HG03342 (cell line): Measurements from ENCODE around the gene ZNF621.
"Not testable (repeated sequence)": the region's sequence is repeated elsewhere in the genome, so short reads cannot be mapped to it uniquely, and the experiment has no call there.

ENCODE experiments used
- ATAC-seq: cut with Tn5 transposase; IDR thresholded peaks from one replicate; pipeline ENCODE4 v1.9.1; 2021; ENCODE audit warnings: mild to moderate bottlenecking, moderate library complexity; ENCODE audit not compliant: unreplicated experiment

ZNF621 gene

DNA sequence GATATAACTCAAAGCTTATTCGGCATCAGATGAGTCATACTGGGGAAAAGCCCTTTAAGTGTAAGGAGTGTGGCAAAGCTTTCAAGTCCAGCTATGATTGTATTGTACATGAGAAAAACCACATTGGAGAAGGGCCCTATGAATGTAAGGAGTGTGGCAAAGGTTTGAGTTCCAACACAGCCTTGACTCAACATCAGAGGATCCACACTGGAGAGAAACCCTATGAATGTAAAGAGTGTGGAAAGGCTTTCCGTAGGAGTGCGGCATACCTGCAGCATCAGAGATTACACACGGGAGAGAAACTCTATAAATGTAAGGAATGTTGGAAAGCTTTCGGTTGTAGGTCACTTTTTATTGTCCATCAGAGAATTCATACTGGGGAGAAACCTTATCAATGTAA is 7.5 kb downstream of the ZNF621 start:
- ATAC-seq: no peak

- no peak for ATAC-seq
These were observed 9.5 kb downstream of the ZNF621 start for GRCh38 chr3:40534283-40534682.

GRCh38 chr3:40546816-40547215 is 22.1 kb downstream of the ZNF621 start:
- ATAC-seq: no peak

- no peak for ATAC-seq
These were observed 25.4 kb downstream of the ZNF621 start for GRCh38 chr3:40550167-40550566.

DNA sequence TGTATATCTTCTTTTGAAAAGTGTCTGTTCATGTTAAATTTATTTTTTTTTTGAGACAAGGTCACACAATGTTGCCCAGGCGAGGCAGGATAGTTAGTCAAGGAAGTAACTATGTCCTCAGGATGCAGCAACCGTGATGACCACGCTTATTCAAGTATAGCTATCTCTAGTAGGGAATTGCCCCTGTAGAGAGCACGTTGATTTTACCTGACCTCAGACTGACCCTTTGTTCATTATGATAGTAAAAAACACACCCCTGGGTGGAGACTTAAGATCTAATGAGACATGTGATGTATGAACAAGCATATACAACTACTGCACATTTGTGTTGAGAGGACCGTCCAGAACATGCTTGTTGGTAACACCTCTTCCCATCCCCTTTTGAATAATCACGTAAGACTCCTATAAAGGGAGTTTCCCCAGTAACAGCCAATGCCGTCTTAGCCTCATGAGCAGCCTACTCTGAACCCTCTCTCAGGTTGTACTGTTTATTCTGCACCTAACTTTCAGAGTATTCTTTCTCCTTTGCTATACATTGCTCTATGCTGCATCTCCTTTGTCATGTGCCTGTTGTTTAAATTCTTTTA is 32.9 kb downstream of the ZNF621 start:
- no peak for ATAC-seq

- ATAC-seq: not testable (repeated sequence)
These were observed 37.7 kb downstream of the ZNF621 start for GRCh38 chr3:40562482-40562881.

DNA sequence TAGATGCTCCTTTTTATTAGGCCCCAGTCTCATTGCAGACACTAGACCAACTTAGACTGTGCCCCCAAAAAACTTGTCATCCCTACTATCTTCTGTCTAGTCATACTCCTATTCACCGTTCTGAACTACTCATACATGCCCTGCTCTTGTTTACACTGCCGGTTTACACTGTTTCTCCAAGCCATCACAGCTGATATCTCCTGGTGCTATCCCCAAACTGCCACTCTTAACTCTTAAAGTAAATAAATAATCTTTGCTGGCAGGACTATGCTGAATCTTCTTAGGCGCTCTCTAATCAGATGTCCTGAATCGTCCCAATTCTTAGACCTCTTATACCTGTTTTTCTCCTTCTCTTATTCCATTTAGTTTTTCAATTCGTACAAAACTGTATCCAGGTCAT is 40.9 kb downstream of the ZNF621 start:
- ATAC-seq: not testable (repeated sequence)

- ATAC-seq: no peak
These were observed 41.9 kb downstream of the ZNF621 start for GRCh38 chr3:40566694-40567093.

GRCh38 chr3:40572588-40572987 is 47.8 kb downstream of the ZNF621 start:
- ATAC-seq: no peak

- no peak for ATAC-seq
These were observed 49.3 kb downstream of the ZNF621 start for GRCh38 chr3:40574050-40574449.

- no peak for ATAC-seq
These were observed 49.9 kb downstream of the ZNF621 start for GRCh38 chr3:40574661-40575060.

DNA sequence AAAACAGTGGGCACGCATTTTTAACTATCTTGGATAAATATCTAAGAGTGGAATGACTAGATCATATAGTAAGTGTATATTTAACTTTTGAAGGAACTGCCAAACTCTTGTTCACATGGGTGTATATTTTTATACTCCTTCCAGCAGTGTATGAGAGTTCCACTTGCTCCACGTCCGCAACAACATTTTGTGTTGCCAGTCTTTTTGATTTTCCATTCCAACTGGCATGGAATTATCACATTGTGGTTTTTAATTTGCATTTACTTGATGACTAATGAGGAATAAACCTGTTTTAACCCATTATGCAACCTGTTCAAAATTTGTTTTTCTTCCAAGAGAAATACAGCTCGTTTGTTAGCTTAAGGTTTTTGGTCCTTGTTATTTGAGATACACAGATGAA is 51.6 kb downstream of the ZNF621 start:
- no peak for ATAC-seq

DNA sequence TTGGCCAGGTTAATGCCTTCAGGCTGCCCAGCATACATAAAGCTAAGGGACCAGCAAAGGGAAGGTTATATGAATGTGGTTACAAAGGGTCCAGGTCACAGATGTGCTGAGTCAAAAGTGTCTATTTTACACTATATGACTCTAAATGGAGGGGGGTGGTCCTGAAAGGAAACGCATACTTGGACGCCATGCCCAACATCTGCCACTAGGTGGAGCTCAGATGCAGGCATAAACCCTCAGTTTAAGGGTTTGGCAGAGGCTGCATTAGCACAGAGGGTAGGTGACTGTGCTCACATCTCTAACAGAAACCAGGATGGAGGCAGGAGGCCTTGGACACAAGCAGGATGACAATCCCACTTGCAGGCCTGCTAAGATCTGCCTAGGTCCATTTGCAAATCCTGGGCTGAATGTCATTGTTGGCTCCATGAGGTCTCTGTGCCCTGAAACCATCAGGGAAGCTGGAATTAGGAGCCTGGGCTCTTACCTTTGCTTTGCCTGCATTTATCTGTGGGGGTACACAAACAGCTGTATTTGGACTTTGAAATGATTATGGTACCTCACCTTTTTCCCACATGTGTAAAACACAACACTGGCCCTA is 55.8 kb downstream of the ZNF621 start:
- ATAC-seq: peak; percentile 70

- no peak for ATAC-seq
These were observed 56.4 kb downstream of the ZNF621 start for GRCh38 chr3:40581166-40581565.

DNA sequence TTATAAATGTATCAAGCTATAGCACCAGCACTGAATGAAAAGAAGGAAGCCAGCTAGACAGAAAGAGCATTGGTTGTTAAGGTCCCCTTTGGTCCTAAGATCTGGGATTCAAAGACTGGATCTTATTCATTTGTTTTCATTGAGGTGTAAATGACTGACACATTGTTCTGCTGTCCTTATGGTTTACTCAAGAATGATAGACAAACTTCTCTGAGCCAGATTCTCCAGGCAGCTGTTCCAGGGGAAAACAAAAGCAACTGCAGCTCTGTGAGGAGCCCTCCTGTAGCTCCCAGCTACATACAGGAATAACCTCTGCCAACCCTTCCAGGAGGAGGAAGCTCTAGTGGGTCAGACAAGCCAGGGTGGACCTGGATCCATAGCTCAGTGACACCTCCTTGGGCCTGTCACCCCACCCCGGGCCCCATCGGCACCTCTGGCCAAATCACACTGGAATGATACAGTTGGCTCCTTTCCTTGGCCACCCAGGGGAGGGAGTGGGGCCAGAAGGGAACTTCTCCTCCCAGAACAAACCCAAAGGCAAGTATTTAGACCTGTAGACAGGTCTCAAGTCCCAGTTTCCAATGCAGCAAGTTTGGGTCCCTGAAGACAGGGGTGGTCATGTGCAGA is 57.8 kb downstream of the ZNF621 start:
- no peak for ATAC-seq

GRCh38 chr3:40583691-40584090 is 58.9 kb downstream of the ZNF621 start:
- no peak for ATAC-seq

GRCh38 chr3:40584625-40585189 is 59.9 kb downstream of the ZNF621 start:
- peak; percentile 57 for ATAC-seq

GRCh38 chr3:40585381-40586016 is 60.7 kb downstream of the ZNF621 start:
- ATAC-seq: peak; percentile 65

DNA sequence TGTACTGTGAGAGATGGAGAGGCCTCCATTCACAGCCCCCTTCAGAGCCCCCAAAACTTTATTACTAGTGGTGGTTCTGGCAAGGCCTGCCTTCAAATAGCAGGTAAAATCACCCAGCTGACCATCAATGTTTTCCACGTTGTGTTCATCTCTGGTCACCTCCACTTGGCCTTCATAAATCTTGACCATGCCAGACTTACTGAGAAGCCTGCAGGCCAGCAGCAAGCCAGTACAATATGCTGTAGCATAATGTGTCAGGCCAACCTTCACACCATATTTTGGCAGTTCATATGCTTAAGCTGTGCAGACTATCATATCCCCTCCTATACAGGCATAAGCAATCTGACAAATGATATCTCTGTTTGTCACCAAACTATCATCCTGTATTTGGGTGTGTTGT is 62.1 kb downstream of the ZNF621 start:
- ATAC-seq: no peak

DNA sequence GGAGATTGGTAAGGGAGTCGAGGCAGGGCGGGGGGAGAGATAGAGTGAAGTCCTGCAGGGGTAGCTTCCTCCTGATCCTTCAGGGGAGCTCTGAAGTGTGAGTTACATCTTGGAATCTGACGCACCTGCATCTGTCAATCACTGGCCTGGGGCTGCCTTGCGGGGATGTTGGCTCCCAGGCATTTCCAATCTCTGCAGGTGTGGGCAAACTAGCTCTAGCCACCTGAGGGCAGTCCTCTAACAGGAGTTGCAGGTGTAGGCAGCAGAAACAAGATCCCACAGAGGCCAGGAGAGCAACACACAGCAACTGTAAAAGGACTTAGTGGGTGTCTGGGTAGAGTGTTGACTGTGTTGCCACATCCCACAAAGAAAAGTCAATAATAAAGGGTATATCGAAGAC is 63.6 kb downstream of the ZNF621 start:
- no peak for ATAC-seq
